ENCODE measurements around the gene ATP23.

ATP23 gene

DNA sequence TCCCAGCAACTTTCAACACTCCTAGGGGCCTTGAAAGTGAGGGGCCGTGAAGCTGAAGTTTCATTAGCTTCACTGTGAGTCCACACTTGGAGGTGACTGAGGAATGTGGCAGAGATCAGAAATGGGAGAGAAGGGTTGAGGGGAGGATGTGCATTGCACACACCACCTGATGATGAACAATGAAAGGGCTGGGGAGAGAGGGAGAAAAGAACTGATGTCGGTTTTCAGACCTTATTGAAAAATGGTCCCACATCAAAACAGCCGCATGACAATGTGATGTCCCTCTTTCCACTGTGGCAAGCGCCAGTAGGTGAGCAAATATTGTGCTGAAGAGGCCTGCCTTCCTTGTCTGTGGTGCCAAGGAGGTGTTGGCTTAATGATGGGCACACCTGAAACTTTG lies 32.3 kb upstream of the ATP23 start:
- no peak for DNase-seq

DNA sequence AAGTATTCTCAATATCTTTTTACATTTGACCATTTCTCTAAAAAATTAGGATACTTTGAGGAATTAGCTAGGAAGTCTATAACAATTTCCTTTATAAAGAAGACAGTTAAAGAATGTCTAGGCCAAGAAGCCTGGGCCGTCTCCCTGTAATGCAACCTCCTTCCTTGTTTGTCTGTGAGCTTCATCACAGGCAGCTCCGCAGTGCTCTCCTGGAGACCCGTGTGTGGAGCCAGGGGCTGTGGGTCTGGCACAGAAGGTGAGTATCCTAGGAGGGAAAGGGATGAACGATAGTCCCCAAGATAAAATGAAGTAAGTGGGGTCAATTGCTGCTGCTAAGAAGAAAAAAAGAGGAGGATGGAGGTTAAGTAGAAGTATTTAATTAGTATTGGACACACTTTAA lies 31.8 kb upstream of the ATP23 start:
- no peak for DNase-seq

DNA sequence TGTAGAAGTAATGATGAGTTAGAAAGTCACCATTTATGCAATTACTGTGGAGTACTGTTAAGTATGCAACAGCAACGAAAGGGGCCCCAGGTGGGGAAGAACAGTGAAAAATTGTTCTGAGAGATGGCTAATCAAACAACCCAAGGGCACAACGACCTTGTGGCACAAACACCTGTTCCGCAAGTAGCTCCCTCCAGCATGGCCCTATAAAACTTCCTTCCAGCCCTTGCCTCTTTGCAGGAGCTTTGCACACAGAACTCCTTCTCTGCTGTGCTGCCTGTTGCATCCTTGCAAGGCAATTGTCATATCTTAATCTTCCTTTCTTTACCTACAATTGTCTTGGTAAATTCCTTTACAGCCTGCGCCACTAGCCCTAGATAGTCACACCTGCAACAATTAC lies 23.2 kb upstream of the ATP23 start:
- DNase-seq = no peak

DNA sequence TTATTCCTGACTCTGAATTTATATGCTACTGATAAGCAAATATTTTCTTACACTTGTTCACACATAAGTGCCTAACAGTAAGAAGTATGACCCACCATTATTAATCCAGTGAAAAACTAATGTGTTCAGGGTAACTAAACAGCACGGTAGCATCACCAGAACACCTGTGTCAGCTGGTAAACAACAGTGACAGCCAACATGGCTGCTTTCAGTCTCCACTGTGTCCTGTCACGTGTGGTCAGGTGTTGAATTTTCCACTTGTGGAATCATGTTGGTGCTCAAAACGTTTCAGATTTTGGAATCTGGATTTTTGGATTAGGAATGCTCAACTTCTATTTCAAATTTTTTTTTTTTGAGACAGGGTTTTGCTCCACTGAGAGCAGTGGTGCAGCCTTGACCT lies 14.3 kb upstream of the ATP23 start:
- DNase-seq = no peak

DNA sequence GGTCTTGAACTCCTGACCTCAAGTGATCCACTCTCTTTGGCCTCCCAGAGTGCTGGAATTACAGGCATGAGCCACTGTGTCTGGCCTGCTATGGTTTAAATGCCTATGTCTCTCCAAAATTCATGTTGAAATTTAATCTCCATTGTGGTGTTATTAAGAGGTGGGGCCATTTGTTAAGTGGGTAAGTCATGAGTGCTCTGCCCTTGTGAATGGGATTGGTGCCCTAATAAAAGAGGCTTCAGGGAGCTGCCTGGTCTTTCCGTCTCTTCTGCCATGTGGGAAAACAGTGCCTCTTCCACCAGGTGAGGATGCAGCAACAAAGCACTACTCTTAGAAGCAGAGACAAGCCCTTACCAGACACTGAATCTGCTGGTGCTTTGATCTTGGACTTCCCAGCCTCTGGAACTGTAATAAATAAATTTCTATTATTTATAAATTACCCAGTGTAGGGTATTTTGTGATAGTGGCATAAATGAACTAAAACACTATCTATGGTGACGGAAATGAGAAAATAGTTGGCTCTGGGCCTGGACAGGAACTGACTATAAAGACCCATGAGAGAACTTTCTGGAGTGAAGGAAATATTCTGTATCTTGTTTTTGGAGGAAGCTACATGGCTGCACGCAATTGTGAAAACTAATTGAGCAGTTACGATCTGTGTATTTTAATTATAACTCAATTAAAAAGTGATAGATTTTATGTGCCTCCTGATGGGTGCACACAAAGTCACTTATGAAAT lies 12.1 kb upstream of the ATP23 start:
- DNase-seq = no peak

DNA sequence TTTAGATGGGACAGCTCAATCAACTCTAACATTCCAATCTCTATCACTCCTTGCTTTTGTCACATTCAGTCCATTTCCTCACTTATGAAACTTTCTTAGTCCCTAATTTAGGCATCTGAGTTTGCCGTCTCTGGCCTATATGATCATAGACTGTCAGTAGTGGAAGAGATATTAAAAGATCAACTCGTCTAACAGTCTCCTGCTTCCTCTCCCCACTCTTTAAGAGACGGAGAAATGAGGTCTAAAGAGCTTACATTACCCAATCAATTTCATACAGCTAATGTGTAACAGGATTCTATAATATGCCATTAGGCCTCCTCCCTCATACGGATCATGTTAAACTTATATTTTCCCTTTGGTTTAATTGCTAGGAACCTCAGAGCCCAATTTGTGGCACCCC lies 6.5 kb upstream of the ATP23 start:
- DNase-seq = no peak

DNA sequence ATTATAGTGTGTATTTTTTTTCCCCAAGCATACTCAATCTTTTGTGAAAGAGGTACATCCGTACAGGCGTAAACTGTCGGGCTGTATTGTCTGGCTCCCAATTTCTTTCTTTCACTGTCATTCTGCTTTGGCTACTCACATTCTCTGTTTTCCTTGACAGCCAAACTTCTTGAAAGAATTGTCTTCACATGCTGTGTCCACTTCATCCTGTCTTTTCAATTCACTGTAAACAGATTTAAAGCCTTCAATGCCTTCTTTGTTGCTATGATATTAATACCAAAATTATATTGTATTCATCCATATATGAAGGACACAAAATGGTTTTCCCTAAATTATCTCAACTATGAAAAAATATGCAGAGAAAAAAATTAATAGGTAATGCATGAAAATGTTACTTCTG lies 6.0 kb upstream of the ATP23 start:
- DNase-seq = no peak

DNA sequence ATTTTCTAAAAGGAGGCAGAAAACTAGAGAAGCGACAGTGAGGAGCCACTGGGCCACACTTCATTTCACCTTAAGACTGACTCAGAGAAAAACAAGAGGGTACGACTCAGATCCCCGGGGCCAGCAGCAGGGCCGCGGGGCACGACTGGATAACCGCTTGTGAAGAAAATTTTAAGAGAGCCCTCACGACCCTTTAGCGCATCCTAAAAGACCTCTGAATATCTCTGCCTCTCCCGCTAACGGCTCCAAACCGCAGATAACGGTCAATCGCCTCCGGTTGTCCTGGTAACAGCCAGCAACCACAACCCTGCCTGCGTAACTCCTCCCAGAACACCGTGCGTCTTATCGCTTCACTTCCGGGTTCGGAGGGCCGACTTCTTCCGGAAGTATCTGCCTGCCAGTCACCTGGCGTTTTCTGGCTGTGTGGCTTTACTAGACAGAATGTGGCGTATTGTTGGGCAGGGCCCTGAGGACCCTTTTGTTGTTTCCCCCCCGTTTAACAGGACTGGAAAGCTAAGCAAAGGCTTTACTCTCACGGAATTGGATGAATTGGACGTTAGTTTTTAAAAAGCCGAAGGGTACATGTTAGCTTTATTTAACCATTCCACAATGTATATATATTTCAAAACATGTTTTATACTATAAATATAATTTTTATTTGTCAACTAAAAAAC lies 5.4 kb upstream of the ATP23 start:
- peak; percentile 92 for DNase-seq

DNA sequence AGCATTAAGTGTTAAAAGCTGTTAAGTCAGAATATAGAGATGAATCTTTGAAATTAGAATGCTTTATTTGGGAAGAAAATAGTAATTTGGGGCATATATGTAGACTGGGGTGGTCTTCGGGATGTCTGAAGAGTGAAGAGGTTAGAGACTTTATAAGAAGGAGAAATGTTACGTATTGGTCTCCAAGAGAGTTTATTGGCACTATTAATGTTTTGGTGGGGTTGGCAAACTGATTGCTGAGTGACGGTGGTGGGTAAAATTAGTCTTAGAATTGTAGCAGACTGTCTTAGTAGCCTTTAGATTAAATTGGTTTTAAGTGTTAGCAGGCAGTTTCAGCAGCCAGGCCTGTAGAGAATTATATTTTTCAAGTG lies 4.9 kb upstream of the ATP23 start:
- no peak for DNase-seq

DNA sequence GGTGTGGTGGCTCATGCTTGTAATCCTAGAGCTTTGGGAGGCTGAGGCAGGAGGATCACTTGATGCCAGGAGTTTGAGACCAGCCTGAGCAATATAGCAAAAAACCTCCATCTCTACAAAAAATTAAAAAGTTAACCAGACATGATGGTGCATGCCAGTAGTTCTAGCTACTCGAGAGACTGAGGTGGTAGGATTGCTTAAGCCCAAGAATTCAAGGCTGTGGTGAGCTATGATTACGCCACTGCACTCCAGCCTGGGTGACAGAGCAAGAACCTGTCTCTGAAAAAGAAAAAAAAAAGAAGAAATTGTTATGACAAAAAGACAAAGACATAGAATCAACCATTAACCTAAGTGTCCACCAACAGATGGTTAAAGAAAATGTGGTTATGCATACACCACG lies 2.1 kb upstream of the ATP23 start:
- DNase-seq = no peak

DNA sequence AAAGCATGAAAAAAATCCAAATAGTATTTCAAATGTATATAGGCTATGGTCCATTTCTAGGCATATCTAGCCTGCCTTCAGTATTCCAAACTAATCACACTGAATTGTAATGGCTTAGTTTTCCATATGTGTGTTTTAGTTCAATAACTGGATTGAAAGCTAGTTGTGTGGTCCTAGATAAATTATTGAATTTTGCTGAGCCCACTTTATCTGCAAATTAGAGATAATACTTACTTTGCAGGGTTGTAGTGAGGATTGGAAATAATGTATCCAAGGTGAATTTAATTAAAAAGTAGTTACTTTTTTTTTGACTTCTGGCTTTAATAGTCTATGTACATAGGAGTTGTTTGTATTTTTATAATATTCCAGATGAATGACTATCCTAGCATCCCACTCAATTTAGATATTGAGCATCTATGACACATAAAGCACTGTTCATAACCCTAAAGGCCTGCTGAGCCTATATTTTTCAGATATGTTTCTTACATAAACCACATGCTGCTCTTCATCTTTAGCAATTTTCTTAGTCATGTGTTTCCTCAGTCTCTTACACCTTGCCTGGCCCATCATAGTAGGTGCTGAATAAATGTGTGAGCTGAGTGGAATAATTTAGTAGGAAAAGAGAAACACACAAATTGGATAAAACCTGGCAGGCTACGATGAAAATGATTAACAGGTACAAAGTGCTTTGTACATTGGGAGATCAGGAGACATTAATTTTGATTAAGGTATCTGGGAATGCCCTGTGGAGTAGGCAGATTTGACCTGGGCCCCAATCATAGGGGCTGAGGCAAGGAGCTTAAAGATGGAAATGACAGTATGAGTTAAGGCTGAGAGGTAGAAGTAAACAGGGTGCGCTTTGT lies 1.1 kb upstream of the ATP23 start:
- no peak for DNase-seq

DNA sequence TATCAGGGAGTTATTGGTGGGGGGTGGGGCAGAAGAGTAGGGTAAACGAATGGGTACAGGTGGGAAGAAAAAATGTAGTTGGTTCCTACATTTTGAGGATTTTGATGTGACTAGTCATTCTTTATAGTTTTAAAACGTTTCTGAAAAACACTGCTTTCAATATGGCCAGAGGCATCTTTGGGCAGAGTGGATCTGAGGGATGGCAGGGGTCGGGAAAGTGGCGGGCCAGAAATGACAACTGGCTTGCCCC lies 527 bp upstream of the ATP23 start:
- DNase-seq = no peak

DNA sequence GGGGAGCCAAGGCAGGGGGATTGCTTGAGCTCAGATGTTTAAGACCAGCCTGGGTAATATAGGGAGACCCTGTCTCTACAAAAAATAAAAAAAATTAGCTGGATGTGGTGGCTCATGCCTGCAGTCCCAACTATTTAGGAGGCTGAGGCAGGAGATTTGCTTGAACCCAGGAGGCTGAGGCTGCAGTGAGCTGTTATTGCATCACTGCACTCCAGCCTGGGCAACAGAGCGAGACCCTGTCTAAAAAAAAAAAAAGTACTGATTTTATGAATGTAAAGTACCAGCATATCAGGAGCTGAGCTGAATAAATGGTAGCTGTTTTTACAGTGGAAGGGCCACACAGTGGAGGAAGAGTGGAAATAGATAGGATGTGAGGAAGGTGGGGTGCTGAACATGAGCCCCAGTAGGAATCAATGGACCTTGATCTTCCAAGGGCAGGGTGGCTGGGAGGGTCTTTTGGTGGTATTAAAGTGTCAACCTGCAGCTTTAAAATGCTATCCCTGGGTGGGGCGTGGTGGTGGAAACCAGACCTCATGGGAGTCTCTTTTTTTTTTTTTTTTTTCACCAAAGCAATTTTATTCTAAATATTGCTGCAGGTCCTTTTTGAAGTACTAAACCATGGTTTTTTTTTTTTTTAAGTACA lies 2.2 kb downstream of the ATP23 start:
- no peak for DNase-seq

DNA sequence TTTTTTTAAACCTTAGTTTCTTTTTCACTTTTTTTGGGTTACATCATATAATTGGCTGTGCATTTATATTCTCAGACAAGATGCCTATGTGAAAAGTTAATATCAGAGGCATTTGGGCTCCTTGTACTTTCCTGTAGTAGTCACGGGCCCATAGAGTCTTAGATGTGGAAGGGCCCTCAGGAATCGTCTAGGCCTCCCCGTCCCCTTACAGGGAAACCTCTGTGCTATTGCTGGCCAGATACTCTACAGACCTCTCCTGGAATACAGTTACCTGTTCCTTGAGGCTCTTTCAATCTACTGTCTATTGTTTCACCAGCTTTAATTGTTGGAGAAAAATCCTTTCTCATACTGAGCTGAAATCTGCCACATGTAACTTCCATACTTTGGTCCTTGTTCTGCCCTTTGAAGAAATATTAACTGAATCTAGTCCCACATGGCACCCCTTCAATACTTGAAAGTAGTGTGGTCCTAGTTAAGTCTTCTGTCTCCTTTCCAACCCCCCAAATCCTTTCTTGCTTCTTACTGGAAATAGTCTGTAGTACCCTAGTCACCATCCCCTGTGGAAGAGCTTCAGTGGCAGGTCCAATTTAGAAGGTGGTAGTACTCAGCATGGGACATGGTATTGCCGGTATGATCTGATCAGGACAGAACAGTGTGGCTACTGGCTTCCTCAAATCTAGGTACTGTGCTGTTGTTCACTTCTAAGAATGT lies 3.1 kb downstream of the ATP23 start:
- DNase-seq = no peak

DNA sequence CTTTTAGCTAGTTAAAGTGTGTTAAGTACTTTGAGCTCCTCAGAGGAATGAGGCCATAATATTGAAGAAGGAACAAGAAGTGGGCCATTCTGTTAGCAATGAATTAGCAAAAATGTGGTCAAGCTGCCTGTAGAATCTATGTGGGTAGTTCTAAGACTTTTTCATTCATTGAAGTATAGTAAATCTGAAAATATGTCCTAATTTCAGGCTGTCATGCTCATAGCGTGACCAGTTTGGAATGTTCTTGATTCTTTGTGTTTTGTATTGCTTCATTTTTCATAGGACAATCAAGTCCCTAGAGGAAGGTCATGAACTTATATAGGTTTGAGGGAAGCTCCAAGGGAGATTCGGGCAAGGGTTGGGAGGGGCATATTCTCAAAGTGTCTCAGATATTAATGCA lies 11.4 kb downstream of the ATP23 start:
- no peak for DNase-seq

DNA sequence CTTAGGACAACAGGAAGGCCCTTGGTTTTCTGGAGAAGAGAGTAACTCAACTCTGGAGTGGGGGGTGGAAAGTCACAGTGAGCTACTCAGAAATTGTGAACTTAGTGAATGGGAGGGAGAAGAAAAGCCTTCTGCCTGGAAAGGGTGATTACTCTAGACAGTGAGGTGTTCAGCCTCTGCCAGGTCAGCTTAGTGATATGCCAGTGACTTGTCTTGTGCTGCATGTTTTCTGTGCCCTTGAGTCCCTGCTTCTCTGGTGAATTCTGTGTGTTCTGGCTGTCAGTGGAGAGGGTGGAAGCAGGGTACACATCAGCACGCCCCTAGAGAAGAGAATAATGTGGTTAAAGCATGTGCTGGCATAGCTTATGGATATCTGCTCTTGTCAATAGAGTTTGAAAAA lies 13.4 kb downstream of the ATP23 start:
- DNase-seq = no peak

DNA sequence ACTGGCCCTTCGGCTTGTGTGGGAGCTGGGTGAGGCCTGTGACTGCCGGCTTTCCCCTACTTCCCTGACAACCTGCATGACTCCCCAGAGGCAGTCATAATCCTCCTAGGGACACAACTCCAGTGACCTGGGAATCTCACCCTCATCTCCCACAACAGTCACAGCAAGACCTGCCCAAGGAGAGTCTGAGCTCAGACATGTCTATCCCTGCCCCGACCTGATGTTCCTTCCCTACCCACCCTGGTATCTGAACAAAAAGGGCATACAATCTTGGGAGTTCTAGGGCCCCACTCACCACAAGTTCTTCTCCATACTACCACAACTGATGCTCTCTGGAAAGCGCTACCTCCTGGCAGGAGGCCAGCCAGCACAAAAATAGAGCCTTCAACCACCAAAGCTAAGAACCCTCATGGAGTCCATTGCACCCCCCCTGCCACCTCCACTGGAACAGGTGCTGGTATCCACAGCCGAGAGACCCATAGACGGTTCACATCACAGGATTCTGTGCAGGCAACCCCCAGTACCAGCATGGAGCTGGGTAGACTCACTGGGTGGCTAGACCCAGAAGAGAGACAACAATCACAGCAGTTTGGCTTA lies 16.8 kb downstream of the ATP23 start:
- DNase-seq = no peak

DNA sequence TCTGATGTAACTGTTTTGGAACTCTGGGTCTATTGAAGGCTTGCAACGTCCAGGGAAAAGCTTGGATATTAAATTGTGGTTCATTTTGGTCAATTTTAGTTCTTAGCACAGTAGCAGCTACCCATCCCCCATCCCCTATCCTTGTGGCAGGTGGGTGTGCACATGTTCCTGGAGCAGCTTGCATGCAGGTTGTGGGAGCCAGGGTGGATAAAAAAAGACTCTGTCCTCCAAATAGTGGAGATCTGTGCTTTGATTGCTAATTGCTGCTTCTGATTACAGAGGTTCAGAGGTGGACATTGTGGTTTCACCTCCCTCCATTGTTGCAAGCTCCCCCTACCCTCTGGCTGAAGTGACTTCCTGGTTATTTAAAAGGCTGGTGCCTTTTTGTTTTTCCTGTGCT lies 23.1 kb downstream of the ATP23 start:
- DNase-seq = no peak

DNA sequence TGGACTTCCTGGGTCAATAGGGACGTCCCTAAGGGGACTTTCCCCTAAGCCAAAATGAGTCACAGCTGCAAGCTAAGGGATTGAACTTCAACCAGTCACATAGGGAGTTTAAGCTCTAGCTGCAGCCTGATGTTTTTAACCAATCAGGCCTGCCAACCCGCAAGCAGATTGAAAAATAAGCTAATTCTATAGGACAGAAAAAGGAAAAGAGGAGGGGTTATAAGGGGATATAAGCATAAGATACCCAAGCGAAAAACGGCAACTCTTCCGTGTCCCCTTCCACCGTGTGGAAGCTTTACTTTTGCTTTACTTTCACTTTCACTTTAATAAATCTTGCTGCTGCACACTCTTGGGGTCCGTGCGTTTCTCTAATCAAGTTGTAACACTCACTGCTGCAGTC lies 24.4 kb downstream of the ATP23 start:
- DNase-seq = no peak

DNA sequence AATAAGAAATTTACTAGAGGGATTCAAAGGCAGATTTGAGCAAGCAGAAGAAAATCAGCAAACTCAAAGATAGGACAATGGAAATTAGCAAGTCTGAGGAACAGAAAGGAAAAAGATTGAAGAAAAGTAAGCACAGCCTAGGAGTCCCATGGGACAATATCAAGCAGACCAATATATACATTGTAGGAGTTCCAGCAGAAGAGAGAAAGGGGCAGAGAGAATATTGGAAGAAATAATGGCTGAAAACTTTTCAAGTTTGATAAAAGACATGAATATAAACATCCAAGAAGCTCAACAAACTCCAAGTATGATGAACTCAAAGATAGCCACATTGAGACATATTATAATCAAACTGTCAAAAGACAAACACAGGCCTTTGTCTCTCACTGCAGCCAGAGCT lies 25.2 kb downstream of the ATP23 start:
- DNase-seq = no peak

DNA sequence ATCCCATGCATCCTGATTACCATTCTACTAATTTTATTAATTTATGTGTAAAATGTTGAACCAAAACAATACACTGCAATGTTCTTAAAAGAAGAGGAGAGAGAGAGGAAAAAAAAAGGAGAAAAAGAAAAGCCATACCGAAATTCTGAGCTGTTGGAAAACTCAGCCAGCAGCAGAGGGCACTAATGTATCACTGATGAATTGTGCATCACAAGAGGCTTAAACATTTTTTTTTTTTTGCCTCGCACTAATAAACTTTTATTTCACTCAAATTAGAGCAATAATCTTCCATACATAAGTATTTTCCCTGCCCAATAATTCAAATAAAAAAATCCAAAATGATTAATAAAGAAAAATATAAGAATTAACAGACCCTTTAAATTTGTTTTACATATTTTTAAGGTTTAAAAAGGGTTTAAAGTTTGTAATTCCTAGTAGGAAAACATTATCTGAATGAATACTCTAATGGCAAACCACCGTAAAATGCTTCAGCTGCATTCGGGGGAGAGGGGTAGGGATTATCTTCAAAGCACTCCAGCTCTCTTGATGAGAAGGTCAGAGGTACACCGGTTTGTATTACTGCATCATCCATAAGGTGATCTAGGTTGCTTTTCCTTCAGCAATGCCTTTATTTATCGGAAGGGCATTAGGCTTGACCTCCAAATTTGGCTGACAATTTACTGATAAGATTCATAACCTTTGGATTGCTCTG lies 41.9 kb downstream of the ATP23 start:
- peak; percentile 7 for DNase-seq

DNA sequence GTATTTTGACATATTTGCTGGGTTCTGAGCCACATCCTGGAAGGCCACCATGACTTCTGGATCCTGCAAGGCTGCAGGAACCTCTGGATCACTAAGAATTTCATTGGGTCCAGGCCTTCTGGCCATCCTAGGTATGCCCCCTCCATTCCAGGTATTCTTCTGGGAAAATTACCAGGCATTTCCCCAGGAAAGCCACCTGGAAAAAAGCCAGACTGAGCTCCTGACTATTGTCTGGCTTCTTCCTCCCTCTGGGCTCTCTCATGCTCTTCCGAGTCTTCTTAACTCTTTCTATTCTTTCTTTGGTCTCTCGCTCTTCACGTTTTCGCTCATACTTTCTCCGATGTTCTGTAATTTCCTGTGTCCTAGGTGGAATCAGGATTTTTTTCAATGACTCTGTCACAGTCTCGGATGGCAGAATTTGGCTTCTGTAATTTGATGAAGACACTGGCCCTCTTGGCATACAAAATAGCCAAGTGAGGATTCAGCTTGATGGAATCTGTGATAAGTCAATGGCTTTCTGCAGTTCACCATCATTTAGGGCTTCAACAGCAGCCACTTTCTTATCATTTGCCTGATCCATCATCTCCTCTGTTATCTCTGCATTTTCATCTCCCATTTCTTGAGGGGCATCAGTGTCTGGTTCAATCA lies 42.6 kb downstream of the ATP23 start:
- DNase-seq = no peak
